Measurements from ENCODE around the gene ZC3H12D.

- TF ChIP-seq, protein P1, sequence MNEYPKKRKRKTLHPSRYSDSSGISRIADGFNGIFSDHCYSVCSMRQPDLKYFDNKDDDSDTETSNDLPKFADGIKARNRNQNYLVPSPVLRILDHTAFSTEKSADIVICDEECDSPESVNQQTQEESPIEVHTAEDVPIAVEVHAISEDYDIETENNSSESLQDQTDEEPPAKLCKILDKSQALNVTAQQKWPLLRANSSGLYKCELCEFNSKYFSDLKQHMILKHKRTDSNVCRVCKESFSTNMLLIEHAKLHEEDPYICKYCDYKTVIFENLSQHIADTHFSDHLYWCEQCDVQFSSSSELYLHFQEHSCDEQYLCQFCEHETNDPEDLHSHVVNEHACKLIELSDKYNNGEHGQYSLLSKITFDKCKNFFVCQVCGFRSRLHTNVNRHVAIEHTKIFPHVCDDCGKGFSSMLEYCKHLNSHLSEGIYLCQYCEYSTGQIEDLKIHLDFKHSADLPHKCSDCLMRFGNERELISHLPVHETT (tag by site-specific recombination; IDR thresholded peaks at IDR 0.05) = no peak
- TF ChIP-seq, protein P2, sequence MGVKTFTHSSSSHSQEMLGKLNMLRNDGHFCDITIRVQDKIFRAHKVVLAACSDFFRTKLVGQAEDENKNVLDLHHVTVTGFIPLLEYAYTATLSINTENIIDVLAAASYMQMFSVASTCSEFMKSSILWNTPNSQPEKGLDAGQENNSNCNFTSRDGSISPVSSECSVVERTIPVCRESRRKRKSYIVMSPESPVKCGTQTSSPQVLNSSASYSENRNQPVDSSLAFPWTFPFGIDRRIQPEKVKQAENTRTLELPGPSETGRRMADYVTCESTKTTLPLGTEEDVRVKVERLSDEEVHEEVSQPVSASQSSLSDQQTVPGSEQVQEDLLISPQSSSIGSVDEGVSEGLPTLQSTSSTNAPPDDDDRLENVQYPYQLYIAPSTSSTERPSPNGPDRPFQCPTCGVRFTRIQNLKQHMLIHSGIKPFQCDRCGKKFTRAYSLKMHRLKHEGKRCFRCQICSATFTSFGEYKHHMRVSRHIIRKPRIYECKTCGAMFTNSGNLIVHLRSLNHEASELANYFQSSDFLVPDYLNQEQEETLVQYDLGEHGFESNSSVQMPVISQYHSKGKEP (tag by site-specific recombination; IDR thresholded peaks at IDR 0.05) = no peak
- TF ChIP-seq ZBTB49 (tag by site-specific recombination; IDR thresholded peaks at IDR 0.05; ENCODE audit: low read depth) (no peak), OSR2 (tag by site-specific recombination; IDR thresholded peaks at IDR 0.05) (no peak)
These were observed 12.6 kb downstream of the ZC3H12D start for GRCh38 chr6:149472241-149472640.

Data from HEK293 (cell line).